Endothelial cell of umbilical vein (primary cell): ENCODE results near the gene LACTB. TPM values are rescaled to one million over a fixed set of nuclear protein-coding genes. Genes with fewer than 3 reads are reported as not detected.
"Not testable (repeated sequence)": the region's sequence is repeated elsewhere in the genome, so short reads cannot be mapped to it uniquely, and the experiment has no call there.

Experiments used
- BruUV-seq: library from RNA; stranded (reverse); fragments of 400-500 nt; replicated peaks from 2 replicates; lab custom pipeline; 2021; lab: Mats Ljungman, UMichigan
- CTCF ChIA-PET: fragments of 300-600, 350-600 bp; sonication (Branson Sonifier 250); formaldehyde crosslinking; loops from one replicate; lab custom pipeline; 2021; ENCODE audit warnings: antibody characterized with exemption, inconsistent platforms; lab: Charles Lee
- POLR2A ChIA-PET: fragments of 300-600, 350-600 bp; sonication (Branson Sonifier 250); formaldehyde crosslinking; loops from one replicate; lab custom pipeline; 2021; ENCODE audit warnings: antibody characterized with exemption, inconsistent platforms; lab: Charles Lee
- DNase-seq: peaks from one replicate; pipeline ENCODE4 v3.0.0-alpha.2; 2011; ENCODE audit warnings: low read depth, low spot score
- FAIRE-seq: peaks from 2 replicates; lab custom pipeline; 2011; peaks lifted over from hg19 to GRCh38; lab: Jason Lieb, UNC
- H2AFZ ChIP-seq: 2 replicates; pipeline ENCODE4 v1.6.0; 2012; ENCODE audit warnings: low read depth, low read length, control low read depth, inconsistent platforms
- H3K27ac ChIP-seq: 2 replicates; pipeline ENCODE4 v1.5.1; 2011; ENCODE audit warnings: low read depth, mild to moderate bottlenecking, control low read depth, low read length, moderate library complexity; ENCODE audit not compliant: insufficient read depth
- H3K27me3 ChIP-seq, 2 experiments: 2 replicates each; pipeline versions ENCODE4 v1.6.0 to v1.6.1; 2011; ENCODE audit warnings: low read length in 2 of 2, mixed read lengths in 1 of 2; ENCODE audit not compliant: control insufficient read depth in 2 of 2, insufficient read depth in 2 of 2
- H3K36me3 ChIP-seq, 2 experiments: 2 replicates in 1 of 2; 3 replicates in 1 of 2; pipeline ENCODE4 v1.5.1; 2011; ENCODE audit warnings: low read length in 2 of 2, mild to moderate bottlenecking in 1 of 2, moderate library complexity in 1 of 2; ENCODE audit not compliant: control insufficient read depth in 2 of 2, insufficient read depth in 2 of 2; ENCODE audit errors: extremely low read depth in 1 of 2
- H3K4me1 ChIP-seq: 3 replicates; pipeline ENCODE4 v1.5.1; 2011; ENCODE audit warnings: mild to moderate bottlenecking, low read length; ENCODE audit not compliant: control insufficient read depth, insufficient read depth; ENCODE audit errors: extremely low read depth
- H3K4me2 ChIP-seq: 2 replicates; pipeline ENCODE4 v1.6.1; 2011; ENCODE audit warnings: low read length, control low read depth, mixed read lengths; ENCODE audit not compliant: insufficient read depth
- H3K4me3 ChIP-seq, 3 experiments: fragments of 200-600 bp in 1 of 3; sonication (generic), shearing (Covaris generic) in 1 of 3; replicated peaks in 1 of 3; 2 replicates each; pipeline ENCODE4 v1.5.1; 2011 to 2016; ENCODE audit warnings: control low read depth in 3 of 3, low read length in 3 of 3, mild to moderate bottlenecking in 2 of 3, inconsistent platforms in 1 of 3, low read depth in 1 of 3, moderate library complexity in 1 of 3; ENCODE audit not compliant: insufficient read depth in 1 of 3
- H3K79me2 ChIP-seq: 2 replicates; pipeline ENCODE4 v1.6.0; 2012; ENCODE audit warnings: low read length, inconsistent platforms; ENCODE audit not compliant: control insufficient read depth, insufficient read depth
- H3K9ac ChIP-seq: replicated peaks from 2 replicates; pipeline ENCODE3; 2011; ENCODE audit warnings: low read length, control low read depth; ENCODE audit not compliant: insufficient read depth; ENCODE audit errors: extremely low read depth
- H3K9me1 ChIP-seq: replicated peaks from 3 replicates; pipeline ENCODE4 v1.6.0; 2011; ENCODE audit warnings: mild to moderate bottlenecking, low read length; ENCODE audit not compliant: control insufficient read depth, insufficient read depth; ENCODE audit errors: extremely low read depth
- H3K9me3 ChIP-seq: replicated peaks from 2 replicates; pipeline ENCODE4 v1.5.1; 2012; ENCODE audit warnings: low read length, inconsistent platforms; ENCODE audit not compliant: control insufficient read depth, insufficient read depth
- H4K20me1 ChIP-seq: replicated peaks from 2 replicates; pipeline ENCODE3; 2011; ENCODE audit warnings: mild to moderate bottlenecking, low read length; ENCODE audit not compliant: control insufficient read depth, insufficient read depth; ENCODE audit errors: extremely low read depth
- EZH2 ChIP-seq: IDR thresholded peaks from 2 replicates; pipeline ENCODE4 v1.6.1; 2012; ENCODE audit warnings: borderline replicate concordance, low read depth, mild to moderate bottlenecking, moderate library complexity, low read length, inconsistent platforms; ENCODE audit not compliant: severe bottlenecking
- FOS ChIP-seq: IDR thresholded peaks from 2 replicates; pipeline ENCODE4 v1.6.1; 2011; ENCODE audit warnings: mild to moderate bottlenecking, low read length, moderate library complexity, borderline replicate concordance; ENCODE audit not compliant: insufficient read depth
- JUN ChIP-seq: IDR thresholded peaks from 2 replicates; pipeline ENCODE4 v1.6.1; 2011; ENCODE audit warnings: borderline replicate concordance, low read depth; ENCODE audit not compliant: insufficient read length, insufficient read depth
- MAX ChIP-seq: IDR thresholded peaks from 2 replicates; pipeline ENCODE4 v1.6.1; 2011; ENCODE audit not compliant: insufficient read depth, insufficient read length
- MYC ChIP-seq: IDR thresholded peaks from one replicate; pipeline ENCODE4 v1.6.1; 2011; ENCODE audit warnings: mild to moderate bottlenecking, low read depth, low read length
- POLR2AphosphoS5 ChIP-seq: IDR thresholded peaks from 2 replicates; pipeline ENCODE4 v1.6.1; 2012; ENCODE audit warnings: low read depth, mild to moderate bottlenecking, control low read depth, low read length, moderate library complexity; ENCODE audit not compliant: insufficient read depth
- dilution Hi-C: fragments of 300-500 bp; cut with MboI; formaldehyde crosslinking; loops from one replicate; pipeline ENCODE4 v1.15.0; 2019; ENCODE audit warnings: low sequenced_read_pairs; ENCODE audit not compliant: extremely low pct_ligation_motif_present
- intact Hi-C: fragments of 100-400 bp; cut with micrococcal nuclease; formaldehyde crosslinking; loops from one replicate; pipeline ENCODE4 v1.10.0; 2022
- polyA plus RNA-seq, 4 experiments: library from polyadenylated mRNA; depleted of rRNA in 3 of 4; stranded (reverse) in 3 of 4; unstranded in 1 of 4; fragments of >200 nt; gene quantifications; 2 replicates each; pipeline versions ENCODE4 v1.2.1 to v1.2.3, GENCODE V29; 2011 to 2012; ENCODE audit warnings: missing spikeins in 1 of 4
- total RNA-seq: library from RNA; stranded (reverse); gene quantifications from 2 replicates; pipeline ENCODE4 v1.2.3, GENCODE V29; 2021

LACTB gene
- total and polyA plus RNA-seq, 2 donors (not counting 3 experiments of a cell fraction or from before 2014, with no cell fraction given) = 14.0 to 26.1 TPM

GRCh38 chr15:63096178-63096577 lies 25.5 kb upstream of the LACTB start:
- Histone ChIP-seq H3K4me1 (peaks cover 15% of the 10 kb centered on the region), H3K9me1 (no peaks in the 10 kb centered on the region), H3K9me3 (no peaks in the 10 kb centered on the region), H3K27me3 (no peaks in the 10 kb centered on the region), H2AFZ (no peak overlapping the region), H3K4me3 (no peak overlapping the region), H3K36me3 (no peaks in the 10 kb centered on the region), H3K4me2 (no peak overlapping the region), H3K9ac (no peak overlapping the region), H3K79me2 (no peaks in the 10 kb centered on the region), H4K20me1 (no peaks in the 10 kb centered on the region), H3K27ac (no peak overlapping the region)
- BruUV-seq = no TSS peak
- ChIA-PET CTCF (interaction anchor here (5.8 kb wide), 1 partner anchor 48 kb away, joined by 36 read pairs; no protein-coding TSS in a partner anchor), POLR2A (no interaction called here)
- TF ChIP-seq JUN (no peak), MAX (no peak), POLR2AphosphoS5 (no peak), MYC (no peak), EZH2 (no peak), FOS (no peak)
- no peak for FAIRE-seq
- intact Hi-C loops = loop anchor here (2.0 to 10.0 kb wide), 3 partner anchors 146 to 701 kb away; partner anchors contain the start of gene TLN2
- no peak for DNase-seq
- dilution Hi-C loops = no loop called here

DNA sequence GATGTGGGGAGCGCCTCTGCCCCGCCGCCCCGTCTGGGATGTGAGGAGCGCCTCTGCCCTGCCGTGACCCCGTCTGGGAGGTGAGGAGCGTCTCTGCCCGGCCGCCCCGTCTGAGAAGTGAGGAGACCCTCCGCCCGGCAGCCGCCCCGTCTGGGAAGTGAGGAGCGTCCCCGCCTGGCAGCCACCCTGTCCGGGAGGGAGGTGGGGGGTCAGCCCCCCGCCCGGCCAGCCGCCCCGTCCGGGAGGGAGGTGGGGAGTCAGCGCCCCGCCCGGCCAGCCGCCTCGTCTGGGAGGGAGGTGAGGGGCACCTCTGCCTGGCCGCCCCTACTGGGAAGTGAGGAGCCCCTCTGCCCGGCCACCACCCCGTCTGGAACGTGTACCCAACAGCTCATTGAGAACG lies 22.8 kb upstream of the LACTB start:
- H3K4me2 ChIP-seq, FAIRE-seq, DNase-seq, BruUV-seq, H3K9ac ChIP-seq, H4K20me1 ChIP-seq, H3K9me1 ChIP-seq, dilution Hi-C loops, H3K27me3 ChIP-seq, H3K9me3 ChIP-seq, H3K79me2 ChIP-seq, H2AFZ ChIP-seq, H3K36me3 ChIP-seq, H3K27ac ChIP-seq, H3K4me3 ChIP-seq, CTCF ChIA-PET, POLR2A ChIA-PET: not testable (repeated sequence)
- intact Hi-C loops = loop anchor here (5.0 to 10.0 kb wide), 2 partner anchors 143 to 704 kb away; partner anchors contain the start of gene TLN2
- H3K4me1 ChIP-seq = peaks cover 15% of the 10 kb centered on the region

GRCh38 chr15:63099581-63099980 lies 22.1 kb upstream of the LACTB start:
- H3K9ac ChIP-seq, H4K20me1 ChIP-seq, dilution Hi-C loops, H3K36me3 ChIP-seq, H3K4me3 ChIP-seq, H3K9me3 ChIP-seq, FAIRE-seq, H3K4me2 ChIP-seq, H3K79me2 ChIP-seq, H3K27ac ChIP-seq, H3K9me1 ChIP-seq, POLR2A ChIA-PET, H3K27me3 ChIP-seq, DNase-seq, H2AFZ ChIP-seq, BruUV-seq: not testable (repeated sequence)
- intact Hi-C loops = loop anchor here (5.0 to 10.0 kb wide), 2 partner anchors 143 to 705 kb away; partner anchors contain the start of gene TLN2
- CTCF ChIA-PET = interaction anchor here (0.6 kb wide), 1 partner anchor 187 kb away, joined by 3 read pairs; no protein-coding TSS in a partner anchor
- peaks cover 15% of the 10 kb centered on the region for H3K4me1 ChIP-seq
